Endodermal cell (in vitro differentiated cells): ENCODE measurements around the gene ADCYAP1. TPM values are rescaled to one million over a fixed set of nuclear protein-coding genes. Genes with fewer than 3 reads are reported as not detected.

ENCODE experiments used
- DNase-seq: peaks from one replicate; pipeline ENCODE4 v3.0.0-alpha.2; 2017
- H3K27ac ChIP-seq: 2 replicates; pipeline ENCODE4 v1.5.1; 2013; ENCODE audit warnings: mild to moderate bottlenecking, low read depth, low read length, moderate library complexity
- H3K27me3 ChIP-seq: 2 replicates; pipeline ENCODE4 v1.6.1; 2013; ENCODE audit warnings: mild to moderate bottlenecking, low read length, moderate library complexity; ENCODE audit not compliant: insufficient read depth, control insufficient read depth, poor library complexity, severe bottlenecking
- H3K36me3 ChIP-seq: 2 replicates; pipeline ENCODE4 v1.7.0; 2013; ENCODE audit warnings: mild to moderate bottlenecking, low read length, moderate library complexity; ENCODE audit not compliant: control insufficient read depth, insufficient read depth
- H3K4me1 ChIP-seq: one replicate; pipeline ENCODE4 v1.7.0; 2013; ENCODE audit warnings: low read length; ENCODE audit not compliant: control insufficient read depth, insufficient read depth
- H3K4me3 ChIP-seq: 2 replicates; pipeline ENCODE4 v1.5.1; 2013; ENCODE audit warnings: mild to moderate bottlenecking, low read length, moderate library complexity
- H3K9ac ChIP-seq: 2 replicates; pipeline ENCODE4 v1.6.1; 2013; ENCODE audit warnings: mild to moderate bottlenecking, low read length, moderate library complexity; ENCODE audit not compliant: poor library complexity, severe bottlenecking; ENCODE audit errors: extremely low read depth
- H3K9me3 ChIP-seq: 2 replicates; pipeline ENCODE4 v1.6.1; 2013; ENCODE audit warnings: mild to moderate bottlenecking, low read length, moderate library complexity; ENCODE audit not compliant: control insufficient read depth
- H3K27ac Mint-ChIP-seq: 2 replicates; pipeline ENCODE4 v1.8.0; 2020; ENCODE audit warnings: mixed read lengths
- H3K27me3 Mint-ChIP-seq: 2 replicates; pipeline ENCODE4 v1.8.0; 2021; ENCODE audit warnings: mild to moderate bottlenecking, mixed read lengths; ENCODE audit not compliant: insufficient read depth
- H3K36me3 Mint-ChIP-seq: 2 replicates; pipeline ENCODE4 v1.8.0; 2020; ENCODE audit warnings: low read depth, mixed read lengths
- H3K4me1 Mint-ChIP-seq: 2 replicates; pipeline ENCODE4 v1.8.0; 2020; ENCODE audit warnings: mixed read lengths
- H3K4me3 Mint-ChIP-seq: 2 replicates; pipeline ENCODE4 v1.8.0; 2020; ENCODE audit warnings: mild to moderate bottlenecking, moderate library complexity, mixed read lengths
- H3K9me3 Mint-ChIP-seq: 2 replicates; pipeline ENCODE4 v1.8.0; 2020; ENCODE audit warnings: mild to moderate bottlenecking, mixed read lengths
- CTCF ChIP-seq: fragments of 200-600 bp; sonication (generic); conservative IDR thresholded peaks from 2 replicates; pipeline ENCODE4 v1.5.0; 2021; ENCODE audit warnings: antibody characterized with exemption, mild to moderate bottlenecking
- WGBS, 2 experiments: methylation state at CpG; one replicate each; pipeline versions ENCODE4 v1.1.5 to v1.1.7; 2013; ENCODE audit warnings: missing lambda C conversion rate in 2 of 2, mixed read lengths in 1 of 2; ENCODE audit not compliant: insufficient coverage in 1 of 2, insufficient read length in 1 of 2; 5-methylcytosine and 5-hydroxymethylcytosine counted together
- total RNA-seq, 2 donors: library from RNA; stranded (reverse); fragmentation: NEBNext Ultra II Directional in 1 of 2; extraction: Animal tissue kit (Norgen Biotek cat#: 25700) in 1 of 2; gene quantifications; 2 replicates in 1 of 2; 3 replicates in 1 of 2; pipeline ENCODE4 v1.2.1, GENCODE V29; 2021

The ADCYAP1 gene
- total RNA-seq, 2 donors from 2014 or later, result not detected

- no peaks in the 10 kb centered on the region for H3K9me3 Mint-ChIP-seq
- no peaks in the 10 kb centered on the region for H3K36me3 ChIP-seq
- H3K4me1 ChIP-seq, result no peaks in the 10 kb centered on the region
- no peak overlapping the region for H3K4me3 ChIP-seq
- no peak overlapping the region for H3K4me3 Mint-ChIP-seq
- H3K9ac ChIP-seq, result no peak overlapping the region
- H3K9me3 ChIP-seq, result no peaks in the 10 kb centered on the region
- H3K27ac Mint-ChIP-seq, result no peak overlapping the region
- DNase-seq, result no peak
- WGBS, 2 experiments, result 80 to 88% methylated on average over 1 to 2 of the region's 2 CpGs
- H3K27me3 Mint-ChIP-seq, result peaks cover 3% of the 10 kb centered on the region
- no peaks in the 10 kb centered on the region for H3K27me3 ChIP-seq
- H3K27ac ChIP-seq, result no peak overlapping the region
- H3K4me1 Mint-ChIP-seq, result no peaks in the 10 kb centered on the region
- H3K36me3 Mint-ChIP-seq, result no peaks in the 10 kb centered on the region
- no peak for TF ChIP-seq CTCF
Measured at GRCh38 chr18:941331-941730, 36.7 kb downstream of the ADCYAP1 start.

- Mint-ChIP-seq H3K27ac (no peak overlapping the region), H3K36me3 (no peaks in the 10 kb centered on the region), H3K4me1 (no peaks in the 10 kb centered on the region), H3K4me3 (no peak overlapping the region), H3K27me3 (peaks cover 3% of the 10 kb centered on the region), H3K9me3 (peaks cover 3% of the 10 kb centered on the region)
- WGBS, 2 experiments, result 90 to 100% methylated on average over 1 of the region's 1 CpG
- H3K27ac ChIP-seq, result no peak overlapping the region
- DNase-seq, result no peak
- H3K27me3 ChIP-seq, result no peaks in the 10 kb centered on the region
- no peak overlapping the region for H3K9ac ChIP-seq
- no peak overlapping the region for H3K4me3 ChIP-seq
- H3K4me1 ChIP-seq, result no peaks in the 10 kb centered on the region
- no peak for TF ChIP-seq CTCF
- H3K36me3 ChIP-seq, result no peaks in the 10 kb centered on the region
- no peaks in the 10 kb centered on the region for H3K9me3 ChIP-seq
Measured at GRCh38 chr18:944440-944839, 39.8 kb downstream of the ADCYAP1 start.

- Mint-ChIP-seq H3K27me3 (no peaks in the 10 kb centered on the region), H3K4me3 (no peak overlapping the region), H3K36me3 (no peaks in the 10 kb centered on the region), H3K27ac (no peak overlapping the region), H3K9me3 (peaks cover 3% of the 10 kb centered on the region), H3K4me1 (no peaks in the 10 kb centered on the region)
- Histone ChIP-seq H3K27me3 (no peaks in the 10 kb centered on the region), H3K9me3 (no peaks in the 10 kb centered on the region), H3K4me1 (no peaks in the 10 kb centered on the region), H3K4me3 (no peak overlapping the region), H3K27ac (no peak overlapping the region), H3K9ac (no peak overlapping the region), H3K36me3 (no peaks in the 10 kb centered on the region)
- no peak for DNase-seq
- no peak for TF ChIP-seq CTCF
- WGBS, 2 experiments, result 79 to 92% methylated on average over 2 to 8 of the region's 9 CpGs
Measured at GRCh38 chr18:949724-950631, 45.3 kb downstream of the ADCYAP1 start.
